Measurements from ENCODE around the gene SRSF11.

SRSF11 gene

DNA sequence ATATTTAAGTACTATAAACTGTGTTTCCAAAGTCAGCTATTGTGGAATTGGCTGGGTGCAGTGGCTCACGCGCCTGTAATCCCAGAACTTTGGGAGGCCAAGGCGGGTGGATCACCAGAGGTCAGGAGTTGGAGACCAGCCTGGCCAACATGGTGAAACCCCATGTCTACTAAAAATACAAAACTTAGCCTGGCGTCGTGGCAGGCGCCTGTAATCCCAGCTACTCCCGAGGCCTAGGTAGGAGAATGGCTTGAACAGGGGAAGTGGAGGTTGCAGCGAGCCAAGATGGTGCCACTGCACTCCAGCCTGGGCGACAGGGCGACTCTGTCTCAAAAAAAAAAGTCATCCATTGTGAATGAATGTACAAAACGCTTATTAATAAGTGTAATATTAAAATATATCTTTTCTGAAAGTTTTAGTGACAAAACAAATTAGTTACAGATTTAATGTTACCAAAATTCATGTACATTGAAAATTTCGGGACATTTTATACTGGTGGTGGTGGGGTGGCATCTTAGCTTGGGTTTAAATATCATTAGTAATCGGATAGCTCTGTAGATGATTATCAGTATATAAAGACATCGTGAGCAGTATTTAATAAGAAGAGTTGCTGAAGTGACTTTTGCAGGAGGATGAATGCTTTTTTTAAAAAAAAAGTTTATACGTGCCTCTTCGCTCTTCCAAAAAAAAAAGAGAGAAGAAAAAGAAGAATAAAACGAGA is 503 bp upstream of the SRSF11 start:
- no peak for DNase-seq (ENCODE audit: low read depth in 3 of 3)

DNA sequence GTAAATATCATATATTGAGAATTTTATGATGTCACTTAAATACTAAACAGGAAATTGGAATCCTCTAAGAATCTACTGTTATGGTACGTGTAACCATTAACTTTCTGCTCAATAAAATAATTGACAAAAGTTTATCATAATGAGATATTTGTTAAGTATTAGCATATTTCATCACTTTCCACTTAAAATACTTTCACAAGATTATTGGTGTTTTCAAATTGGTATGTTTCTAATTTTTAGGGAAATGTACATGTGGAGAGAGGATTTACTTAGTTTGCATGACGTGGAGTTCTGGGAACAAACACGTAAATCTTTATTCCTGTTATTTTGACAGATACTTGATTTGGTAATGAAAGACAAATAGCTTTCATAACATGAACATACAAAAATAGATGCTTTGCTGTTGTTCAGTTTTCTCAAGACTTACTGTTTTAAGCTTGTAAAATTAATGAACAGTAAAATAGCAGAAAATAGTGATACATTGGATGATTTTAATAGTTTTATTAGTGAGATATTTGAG is 1.6 kb downstream of the SRSF11 start:
- DNase-seq (ENCODE audit: low read depth in 3 of 3): no peak

DNA sequence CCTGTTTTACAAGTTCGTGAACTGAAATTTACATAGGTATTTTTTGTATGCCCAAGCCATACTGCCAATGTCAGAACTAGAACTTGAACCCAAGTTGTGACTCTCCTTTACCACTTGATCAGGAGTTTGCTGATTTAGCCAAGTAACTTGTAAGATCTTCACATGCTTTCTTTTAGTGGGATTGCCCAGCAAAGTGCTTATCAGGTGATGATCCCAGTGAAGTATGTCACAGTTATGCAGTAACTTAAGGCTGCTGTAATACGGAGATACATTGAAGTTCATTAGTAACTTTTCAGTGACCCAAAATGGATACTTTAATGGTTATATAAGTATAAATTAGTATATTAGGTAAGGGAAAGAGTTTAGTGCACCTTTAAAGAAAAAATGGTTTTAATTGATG is 3.8 kb downstream of the SRSF11 start:
- no peak for DNase-seq (ENCODE audit: low read depth in 3 of 3)

DNA sequence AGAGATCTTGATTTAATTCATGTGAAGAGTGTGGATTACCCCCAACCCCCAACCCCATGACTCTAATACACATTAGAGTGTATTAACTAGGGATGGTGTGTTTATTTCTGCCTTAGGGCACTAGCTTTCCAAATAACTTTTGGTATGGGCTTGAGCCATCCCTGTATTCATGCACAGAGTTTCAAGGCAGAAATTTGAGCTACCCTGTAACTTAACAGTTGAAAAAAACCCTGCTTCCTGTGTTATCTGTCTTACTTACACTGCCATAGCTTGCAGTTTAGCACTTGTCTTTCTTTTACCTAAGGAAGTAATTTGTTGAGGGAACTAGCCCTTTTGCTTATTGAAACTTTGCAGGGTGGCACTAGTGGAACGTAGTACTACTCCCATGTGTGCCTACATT is 6.3 kb downstream of the SRSF11 start:
- no peak for DNase-seq (ENCODE audit: low read depth in 3 of 3)

DNA sequence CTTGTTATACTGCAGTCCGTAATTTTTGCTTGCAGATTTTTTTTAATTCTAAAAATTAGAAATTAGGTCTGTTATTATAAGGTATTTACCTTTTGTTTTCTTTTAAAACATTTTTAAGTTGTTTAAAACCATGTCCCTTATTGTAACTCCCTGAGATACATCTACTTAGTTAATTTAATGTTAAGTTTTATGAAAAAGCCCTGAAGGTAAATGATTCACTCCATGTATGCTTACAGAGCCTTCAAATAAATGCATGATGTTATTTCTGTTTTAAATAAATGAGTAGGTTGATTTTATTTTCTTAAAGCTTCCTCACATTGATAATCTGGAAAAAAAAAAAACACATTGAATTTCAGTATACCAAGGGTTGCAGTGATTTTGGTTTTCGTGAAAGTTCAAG is 7.5 kb downstream of the SRSF11 start:
- no peak for DNase-seq (ENCODE audit: low read depth in 3 of 3)

DNA sequence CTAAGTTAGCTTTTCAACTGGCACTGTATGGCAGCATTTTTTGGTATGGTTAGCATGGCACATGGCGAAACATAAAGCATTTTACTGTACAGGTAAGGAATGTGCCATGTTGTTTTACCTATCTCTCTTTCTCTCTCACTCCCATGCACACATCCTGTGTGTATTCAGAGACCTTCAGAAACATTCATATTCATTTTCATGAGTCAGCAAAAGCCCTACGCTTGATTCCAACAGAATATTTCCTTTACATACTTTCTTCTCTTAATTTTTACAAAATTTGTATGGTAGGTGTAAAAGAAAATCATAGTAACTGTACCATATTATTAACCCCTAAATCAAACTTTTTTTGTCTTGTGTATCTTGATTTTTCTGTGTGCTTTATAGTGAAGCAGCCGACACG is 10.3 kb downstream of the SRSF11 start:
- DNase-seq (ENCODE audit: low read depth in 3 of 3): no peak

DNA sequence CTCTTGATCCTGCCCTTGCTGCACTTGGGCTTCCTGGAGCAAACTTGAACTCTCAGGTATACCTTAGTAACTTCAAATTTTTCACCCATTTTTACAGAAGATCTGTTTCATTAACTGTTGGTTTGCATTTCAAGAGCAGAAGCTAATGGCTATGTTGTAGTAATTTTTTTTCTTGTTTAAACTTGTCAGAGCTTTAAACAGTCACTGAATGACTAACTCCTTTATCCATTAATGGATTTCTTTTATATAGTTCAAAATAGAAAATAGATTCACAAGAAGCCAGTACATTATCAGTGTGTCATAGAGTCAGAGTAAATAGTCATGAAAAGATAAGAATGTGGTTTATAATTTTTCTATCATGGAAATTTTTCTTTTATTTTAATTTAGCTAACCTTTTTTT is 13.6 kb downstream of the SRSF11 start:
- DNase-seq (ENCODE audit: low read depth in 3 of 3): no peak

DNA sequence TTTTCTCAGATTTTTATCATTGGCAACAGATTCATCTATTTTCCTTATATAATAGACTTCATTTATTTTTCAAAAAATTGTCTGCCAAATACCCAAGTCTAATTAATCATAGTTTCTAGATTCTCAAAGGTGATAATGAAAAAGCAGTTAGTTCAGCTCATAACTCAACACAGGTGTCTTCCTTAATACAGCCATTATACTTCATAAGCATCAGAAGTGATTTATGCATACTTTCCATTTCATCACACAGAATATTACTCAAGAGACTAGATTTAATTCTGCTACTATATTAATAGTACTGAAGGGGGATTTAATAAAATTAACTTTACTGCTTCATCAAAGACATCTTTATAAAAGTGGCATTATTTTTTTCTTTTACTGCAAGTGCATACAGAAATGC is 18.8 kb downstream of the SRSF11 start:
- no peak for DNase-seq (ENCODE audit: low read depth in 3 of 3)

DNA sequence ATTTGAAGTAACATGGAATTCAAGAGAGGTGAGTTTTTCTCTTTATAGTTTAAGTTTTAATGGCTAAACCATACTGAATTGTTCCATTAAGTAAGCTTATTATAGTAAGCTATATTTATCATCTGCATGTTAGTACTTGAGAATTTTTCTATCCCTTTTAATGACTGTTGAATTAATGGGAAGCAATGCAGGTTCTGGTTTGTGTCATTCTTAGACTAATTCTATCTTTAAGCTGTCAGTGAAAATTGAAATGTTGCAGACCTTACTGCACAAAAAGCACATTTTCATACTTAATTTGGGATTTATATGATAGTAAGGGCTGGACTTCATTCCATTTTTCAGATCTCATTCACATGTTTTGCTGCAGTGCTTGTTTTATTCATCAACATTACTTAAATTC is 25.9 kb downstream of the SRSF11 start:
- no peak for DNase-seq (ENCODE audit: low read depth in 3 of 3)

DNA sequence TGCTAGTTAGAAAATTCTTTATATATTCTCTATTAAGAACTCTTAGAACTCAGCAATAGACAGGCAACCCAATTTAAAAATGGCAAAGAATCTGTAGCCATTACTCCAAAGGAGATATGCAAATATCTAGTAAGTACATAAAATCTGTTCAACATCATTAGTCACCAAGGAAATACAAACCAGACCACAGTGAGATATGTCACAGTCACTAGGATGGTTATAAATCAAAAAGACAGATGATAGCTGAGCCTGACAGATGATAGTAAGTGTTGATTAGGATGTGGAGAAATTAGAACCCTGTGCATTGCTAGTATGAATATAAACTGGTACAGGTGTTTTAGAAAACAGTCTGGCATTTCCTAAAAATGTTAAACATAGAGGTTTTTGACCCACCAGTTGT is 26.6 kb downstream of the SRSF11 start:
- no peak for DNase-seq (ENCODE audit: low read depth in 3 of 3)

DNA sequence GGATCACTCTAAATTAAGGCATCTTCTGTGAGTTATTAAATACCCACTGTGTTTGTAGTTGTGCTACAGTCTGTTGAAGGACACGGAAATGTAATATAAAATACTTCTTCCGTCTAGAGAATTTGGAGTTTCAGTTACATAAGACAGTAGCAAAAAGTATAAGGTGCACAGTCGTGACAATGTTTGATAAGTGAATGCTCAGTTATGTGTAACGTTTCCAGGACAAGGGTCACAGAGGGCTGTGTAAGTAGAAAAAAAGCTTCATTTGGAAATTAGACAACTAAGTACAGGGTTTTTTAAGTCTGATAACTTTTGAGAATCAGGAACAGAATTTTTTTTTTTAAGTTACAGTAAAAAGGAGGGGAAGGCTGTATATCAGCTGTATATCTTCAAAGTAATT is 27.5 kb downstream of the SRSF11 start:
- DNase-seq (ENCODE audit: low read depth in 3 of 3): no peak

DNA sequence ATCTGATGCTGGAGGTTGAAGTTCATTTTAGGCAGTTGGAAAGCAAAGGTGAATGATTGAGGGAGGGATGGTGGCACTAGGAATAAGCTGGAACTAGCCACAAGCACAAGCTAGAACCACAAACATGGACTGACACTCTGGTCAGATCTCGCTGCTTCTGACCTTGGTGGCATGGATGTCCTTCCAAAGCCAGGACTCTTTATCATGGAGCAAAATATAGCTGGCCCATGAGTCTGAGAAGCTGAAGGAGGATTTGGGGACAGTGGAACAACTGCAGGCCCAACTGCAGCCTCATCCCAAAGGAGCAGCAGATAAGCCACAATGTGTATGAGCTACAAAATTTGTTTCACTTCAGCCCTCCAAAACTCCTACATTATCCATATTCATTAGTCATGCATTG is 35.5 kb downstream of the SRSF11 start:
- DNase-seq (ENCODE audit: low read depth in 3 of 3): no peak

DNA sequence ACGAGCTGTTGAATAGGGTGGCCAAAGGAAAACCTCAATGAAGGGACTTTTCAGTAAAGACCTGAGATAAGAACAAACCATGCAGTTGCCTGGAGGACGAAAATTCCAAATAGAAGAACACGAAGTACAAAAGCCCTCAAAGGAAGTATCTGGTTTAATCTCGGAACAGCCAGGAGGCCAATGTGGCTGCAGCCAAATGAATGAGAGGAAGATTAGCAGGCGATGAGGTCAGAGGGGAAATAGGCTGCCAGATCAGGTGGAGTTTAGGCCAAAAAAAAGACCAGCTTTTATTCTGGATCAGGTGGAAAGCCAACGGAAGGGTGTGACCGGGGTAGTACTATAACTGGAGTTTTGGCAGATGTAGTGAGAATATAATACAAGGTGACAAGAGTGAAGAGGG is 43.7 kb downstream of the SRSF11 start:
- no peak for DNase-seq (ENCODE audit: low read depth in 3 of 3)

DNA sequence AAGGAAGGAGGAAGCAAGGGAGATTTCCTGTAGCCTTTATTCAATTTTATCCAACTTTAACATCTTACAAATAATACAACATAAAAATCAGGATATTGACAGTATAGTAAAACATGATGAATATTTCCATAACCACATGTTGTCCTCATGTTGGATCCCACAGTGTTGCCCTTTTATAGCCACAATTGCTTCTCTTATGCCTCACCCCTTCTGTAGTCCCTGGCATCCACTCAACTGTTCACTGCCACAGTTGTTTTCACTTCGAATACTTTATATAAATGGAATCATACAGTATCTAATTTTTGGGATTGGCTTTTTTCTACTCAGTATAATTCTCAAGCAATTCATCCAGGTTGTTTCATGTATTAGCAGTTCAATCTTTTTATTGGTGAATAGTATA is 44.8 kb downstream of the SRSF11 start:
- no peak for DNase-seq (ENCODE audit: low read depth in 3 of 3)

DNA sequence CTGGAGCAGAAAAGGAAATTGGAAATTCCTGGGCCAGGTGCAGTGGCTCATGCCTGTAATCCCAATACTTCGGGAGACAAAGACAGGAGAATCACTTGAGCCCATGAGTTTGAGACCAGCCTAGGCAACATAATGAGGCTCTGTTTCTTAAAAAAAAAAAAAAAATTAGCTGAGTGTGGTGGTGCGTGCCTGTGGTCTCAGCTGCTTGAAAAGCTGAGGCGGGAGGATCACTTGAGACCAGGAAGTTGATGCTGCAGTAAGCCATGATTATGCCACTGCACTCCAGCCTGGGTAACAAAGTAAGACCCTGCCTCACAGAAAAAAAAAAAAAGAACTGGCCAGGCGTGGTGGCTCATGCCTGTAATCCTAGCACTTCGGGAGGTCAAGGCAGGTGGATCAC is 56.7 kb downstream of the SRSF11 start:
- DNase-seq (ENCODE audit: low read depth in 3 of 3): no peak

DNA sequence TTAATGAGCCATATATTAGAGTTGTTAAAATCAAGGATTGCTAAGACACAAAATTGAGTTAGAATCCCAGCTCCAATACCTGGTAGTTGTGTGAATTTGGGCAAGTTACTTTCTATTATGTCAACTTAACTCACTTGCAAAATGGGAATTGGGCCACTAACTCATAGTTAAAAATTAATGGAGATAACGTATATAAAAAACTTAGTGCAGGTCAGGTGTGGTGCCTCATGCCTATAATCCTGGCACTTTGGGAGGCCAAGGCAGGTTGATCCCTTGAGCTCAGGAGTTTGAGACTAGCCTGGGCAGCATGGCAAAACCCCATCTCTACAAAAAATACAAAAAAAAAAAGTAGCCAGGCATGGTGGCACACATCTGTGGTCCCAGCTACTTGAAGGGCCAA is 57.5 kb downstream of the SRSF11 start:
- DNase-seq (ENCODE audit: low read depth in 3 of 3): no peak

DNA sequence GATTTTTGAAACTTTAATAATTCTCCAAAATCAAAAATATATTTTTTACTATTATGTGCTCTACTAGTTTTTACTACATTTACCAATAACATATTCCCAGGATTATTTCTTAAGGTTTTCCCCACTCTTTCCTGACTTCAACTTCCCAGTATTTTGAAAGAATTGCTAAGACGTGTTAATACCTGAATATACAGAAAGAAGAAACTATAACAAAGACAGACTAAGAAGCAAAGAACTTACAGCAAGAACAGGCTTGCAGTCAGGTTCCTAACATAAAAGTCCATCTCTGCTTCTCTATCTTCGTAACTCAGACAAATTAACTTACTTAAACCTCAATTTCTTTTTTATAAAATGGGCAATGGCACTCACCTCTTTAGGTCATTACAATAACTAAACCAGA is 63.2 kb downstream of the SRSF11 start:
- no peak for DNase-seq (ENCODE audit: low read depth in 3 of 3)

DNA sequence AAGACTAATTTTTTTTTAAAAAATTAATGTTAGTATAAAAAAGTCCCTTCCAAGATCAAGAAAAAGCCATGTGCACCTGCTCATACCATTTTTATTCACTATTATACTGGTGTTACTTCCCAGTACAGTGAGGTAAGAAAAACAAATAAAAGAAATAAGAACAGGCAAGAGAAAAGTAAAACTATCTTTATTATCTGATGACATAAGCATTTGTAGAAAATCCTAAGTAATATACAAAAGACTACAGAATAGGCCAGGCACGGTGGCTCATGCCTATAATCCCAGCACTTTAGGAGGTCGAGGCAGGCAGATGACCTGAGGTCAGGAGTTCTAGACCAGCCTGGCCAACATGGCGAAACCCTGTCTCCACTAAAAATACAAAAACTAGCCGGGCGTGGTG is 65.3 kb downstream of the SRSF11 start:
- DNase-seq (ENCODE audit: low read depth in 3 of 3): no peak

DNA sequence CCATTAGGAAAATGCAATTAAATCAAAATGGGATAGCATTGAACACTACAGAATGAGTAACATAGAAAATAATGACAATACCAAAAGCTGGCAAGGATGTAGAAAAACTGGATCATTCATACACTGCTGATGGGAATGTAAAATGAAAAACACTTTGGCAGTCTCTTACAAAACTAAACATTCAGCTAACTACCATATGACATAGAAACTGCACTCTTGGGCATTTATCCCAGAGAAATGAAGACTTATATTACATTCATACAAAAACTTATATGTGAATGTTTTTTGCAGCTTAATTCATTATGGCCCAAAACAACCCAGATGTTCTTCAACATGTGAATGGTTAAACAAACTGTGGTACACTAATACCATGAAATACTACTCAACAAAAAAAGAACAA is 67.0 kb downstream of the SRSF11 start:
- no peak for DNase-seq (ENCODE audit: low read depth in 3 of 3)

DNA sequence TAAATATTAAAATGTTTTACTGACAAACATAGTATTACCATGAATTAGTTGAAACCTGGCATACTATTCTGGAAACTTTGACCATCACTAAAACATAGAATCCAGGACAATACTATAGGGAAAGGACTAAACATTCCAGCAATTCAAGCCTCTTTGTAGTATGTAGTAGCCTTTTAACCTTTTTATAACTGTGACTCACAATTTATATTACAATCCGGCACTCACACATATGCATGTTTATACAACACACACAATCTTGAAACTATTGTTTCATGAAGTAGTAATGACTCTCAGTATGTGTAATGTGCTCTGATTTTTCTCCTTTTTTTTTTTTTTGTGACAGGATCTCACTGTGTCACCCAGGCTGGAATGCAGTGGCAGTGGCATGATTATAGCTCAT is 69.0 kb downstream of the SRSF11 start:
- no peak for DNase-seq (ENCODE audit: low read depth in 3 of 3)

DNA sequence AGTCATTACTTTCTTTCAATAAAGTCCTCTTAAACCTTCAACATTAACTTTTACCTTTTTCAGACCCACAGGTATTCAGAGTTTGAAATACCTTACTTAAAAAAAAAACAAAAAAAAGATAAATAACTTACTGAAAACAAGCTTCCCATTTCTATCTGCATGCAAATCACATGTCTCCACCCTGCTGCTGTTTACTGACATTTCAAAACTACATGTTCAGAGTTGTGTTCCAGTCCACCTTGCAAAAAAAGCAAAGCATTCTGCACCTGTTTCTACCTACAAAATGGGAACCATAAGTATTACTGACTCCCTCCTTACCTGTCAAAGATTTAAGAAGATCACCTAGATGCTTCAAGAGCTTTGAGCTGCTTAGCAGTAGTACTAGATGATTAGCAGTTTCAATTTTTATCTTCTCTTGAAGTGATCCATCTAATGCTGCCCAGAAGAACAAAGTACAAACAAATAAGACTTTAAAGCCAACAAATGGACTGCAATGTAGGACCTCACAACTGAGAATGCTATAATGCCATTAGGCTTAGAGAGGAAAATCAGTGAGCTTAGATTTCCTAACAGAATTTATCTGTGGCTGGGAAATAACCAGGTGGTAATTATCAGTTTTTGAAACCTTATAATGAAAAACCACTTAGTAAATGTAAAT is 72.1 kb downstream of the SRSF11 start:
- no peak for DNase-seq (ENCODE audit: low read depth in 3 of 3)

DNA sequence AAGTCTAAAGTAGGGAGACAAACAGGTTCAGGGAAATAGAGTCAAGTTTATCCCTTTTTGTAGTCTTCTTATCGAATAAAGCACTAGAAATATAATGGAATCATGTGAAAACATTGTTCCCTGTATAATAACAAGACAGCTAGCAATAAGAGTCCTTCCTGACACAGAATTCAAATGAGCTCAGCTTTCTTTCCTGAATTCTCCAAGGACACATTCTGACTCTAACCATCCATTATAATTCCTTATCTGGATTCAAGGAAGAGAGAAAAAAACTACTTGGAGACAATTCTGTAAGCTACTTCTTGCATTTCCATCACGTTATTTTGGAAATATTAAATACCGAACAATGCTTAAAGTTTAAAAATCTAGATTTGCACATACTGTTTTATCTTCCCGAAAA is 74.6 kb downstream of the SRSF11 start:
- DNase-seq (ENCODE audit: low read depth in 3 of 3): no peak

DNA sequence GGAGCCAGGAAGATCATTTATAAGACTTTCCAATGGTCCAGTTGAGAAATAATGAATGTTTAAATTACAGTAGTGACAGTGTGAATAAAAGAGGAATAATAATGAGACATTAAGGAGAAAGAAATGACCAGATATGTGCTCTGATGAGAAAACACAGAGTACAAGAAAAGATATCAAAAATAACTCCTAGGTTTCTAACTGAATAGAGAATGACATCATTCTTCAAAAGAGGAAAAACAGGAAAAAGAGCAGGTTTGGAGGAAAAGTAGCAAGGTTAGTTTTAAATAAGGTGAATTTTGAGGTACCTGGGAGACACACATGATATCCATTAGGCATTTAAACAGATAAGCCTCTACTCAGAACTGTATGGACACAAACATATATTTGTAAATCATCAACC is 78.3 kb downstream of the SRSF11 start:
- DNase-seq (ENCODE audit: low read depth in 3 of 3): no peak

Data from stimulated activated CD4-positive, alpha-beta T cell treated with anti-CD3 and anti-CD28 coated beads, TNF-alpha, amount 100 ng/mL, for 24 hours (primary cell).